GM10847 (cell line): Measurements from ENCODE around the gene C4orf17.

Source experiments
- POLR2A ChIP-seq: IDR thresholded peaks from 2 replicates; pipeline ENCODE4 v1.6.1; 2011; ENCODE audit not compliant: insufficient read length; ENCODE audit errors: extremely low read depth

Gene C4orf17

GRCh38 chr4:99518601-99519295 lies 7.9 kb downstream of the C4orf17 start:
- no peak for TF ChIP-seq POLR2A

DNA sequence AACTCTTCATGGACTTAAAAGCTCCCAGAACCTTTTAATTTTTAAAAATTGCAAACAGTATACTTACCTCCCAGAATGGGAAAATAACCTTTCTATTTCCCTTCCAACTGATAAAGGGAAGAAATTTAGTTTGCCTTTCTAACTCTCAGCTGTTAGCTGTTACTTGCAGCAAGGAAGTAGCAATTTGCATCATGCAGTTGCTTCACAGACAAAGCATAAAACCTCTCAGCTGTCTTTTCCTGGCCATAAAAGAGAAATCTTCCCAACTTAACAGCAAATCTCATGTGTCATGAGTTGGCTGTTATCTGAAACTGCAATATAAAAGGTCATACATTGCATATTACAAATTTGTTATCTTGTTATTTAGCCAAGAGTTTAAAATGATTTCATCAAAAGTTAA lies 18.4 kb downstream of the C4orf17 start:
- no peak for TF ChIP-seq POLR2A

DNA sequence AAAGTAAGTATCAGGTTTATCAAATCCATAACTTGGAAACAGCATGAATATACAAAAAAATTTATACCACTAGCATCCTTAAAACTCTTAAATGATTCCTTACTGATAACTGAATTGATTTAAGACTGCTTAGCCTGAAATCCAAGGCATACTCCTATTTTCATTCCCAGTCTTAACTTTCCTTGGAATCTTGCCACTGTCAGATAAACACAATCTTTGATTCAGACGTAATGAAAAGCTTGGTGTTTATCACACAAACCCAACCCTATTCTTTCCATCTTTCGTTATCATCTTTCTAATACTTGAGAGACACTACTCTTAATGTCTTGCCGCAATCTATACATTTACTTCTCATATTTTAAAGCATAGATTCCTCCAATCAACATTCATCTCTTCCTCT lies 19.1 kb downstream of the C4orf17 start:
- no peak for TF ChIP-seq POLR2A

GRCh38 chr4:99536271-99536670 lies 25.4 kb downstream of the C4orf17 start:
- TF ChIP-seq POLR2A = no peak

- no peak for TF ChIP-seq POLR2A
Measured at GRCh38 chr4:99536848-99537247, 26.0 kb downstream of the C4orf17 start.

DNA sequence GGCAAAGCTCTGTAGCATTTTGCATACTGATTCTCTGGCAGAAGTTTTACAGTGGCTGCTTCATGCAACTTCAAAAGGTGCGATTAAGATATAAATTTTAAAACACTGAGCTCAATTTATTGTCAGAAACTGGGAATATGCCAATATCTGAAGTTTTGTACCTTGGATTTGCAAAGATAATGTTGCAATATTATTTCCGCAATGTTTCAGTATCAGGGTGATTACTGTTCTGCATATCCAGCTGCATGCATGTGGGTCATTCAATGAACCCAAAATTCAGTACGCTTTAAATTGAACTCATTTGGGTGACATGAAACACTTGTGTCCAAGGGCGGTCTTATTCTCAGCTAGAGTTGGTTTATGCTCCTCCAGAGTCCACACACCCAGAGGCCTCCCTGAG lies 26.9 kb downstream of the C4orf17 start:
- TF ChIP-seq POLR2A = no peak

DNA sequence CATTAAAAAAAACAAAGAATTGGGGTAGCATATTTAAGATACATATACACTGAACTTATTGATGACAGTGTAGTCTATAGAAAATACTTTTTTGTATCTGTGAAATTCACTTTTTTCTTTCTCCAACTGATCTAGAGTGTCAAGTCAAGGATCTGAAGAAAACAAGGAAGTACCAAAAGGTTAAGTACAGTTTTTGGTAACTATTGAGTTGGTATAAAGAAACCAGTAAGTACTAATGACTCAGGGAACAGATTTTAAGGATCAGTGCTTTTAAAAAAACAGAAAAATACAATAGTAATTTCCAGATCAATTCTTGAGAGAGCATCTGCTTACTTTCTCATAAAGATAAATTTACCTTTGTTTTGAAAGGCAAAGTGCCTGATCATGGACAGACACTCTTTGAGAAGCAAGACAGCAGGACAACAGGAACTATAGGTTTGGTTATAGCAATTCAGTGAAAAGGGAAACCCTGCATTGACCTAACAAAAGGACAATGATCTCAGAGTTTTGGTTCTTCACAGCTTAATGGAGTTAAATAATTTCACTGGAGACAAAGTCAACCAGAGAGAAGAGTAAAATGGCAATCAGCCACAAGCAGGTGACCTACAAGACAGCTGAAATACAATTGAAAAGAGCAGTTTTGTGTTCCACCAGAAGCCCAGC lies 29.6 kb downstream of the C4orf17 start:
- TF ChIP-seq POLR2A = no peak

DNA sequence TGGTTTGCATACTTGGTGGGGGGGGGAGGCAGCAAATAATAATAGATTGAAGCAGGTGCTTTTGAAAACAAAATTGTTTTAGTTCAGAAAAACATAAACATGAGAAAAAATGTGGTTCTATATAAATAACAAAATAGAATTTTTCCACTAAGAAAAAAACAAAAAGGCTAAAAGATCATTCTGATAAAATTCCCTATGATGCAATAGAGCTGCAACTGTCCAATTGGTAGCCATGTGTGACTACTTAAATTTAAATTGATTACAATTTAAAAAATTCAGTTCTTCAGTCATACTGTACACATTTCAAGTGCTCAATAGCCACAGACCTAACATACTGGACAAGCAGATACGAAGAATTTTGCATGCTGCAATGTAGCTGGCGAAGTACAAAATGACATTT lies 42.1 kb downstream of the C4orf17 start:
- no peak for TF ChIP-seq POLR2A

DNA sequence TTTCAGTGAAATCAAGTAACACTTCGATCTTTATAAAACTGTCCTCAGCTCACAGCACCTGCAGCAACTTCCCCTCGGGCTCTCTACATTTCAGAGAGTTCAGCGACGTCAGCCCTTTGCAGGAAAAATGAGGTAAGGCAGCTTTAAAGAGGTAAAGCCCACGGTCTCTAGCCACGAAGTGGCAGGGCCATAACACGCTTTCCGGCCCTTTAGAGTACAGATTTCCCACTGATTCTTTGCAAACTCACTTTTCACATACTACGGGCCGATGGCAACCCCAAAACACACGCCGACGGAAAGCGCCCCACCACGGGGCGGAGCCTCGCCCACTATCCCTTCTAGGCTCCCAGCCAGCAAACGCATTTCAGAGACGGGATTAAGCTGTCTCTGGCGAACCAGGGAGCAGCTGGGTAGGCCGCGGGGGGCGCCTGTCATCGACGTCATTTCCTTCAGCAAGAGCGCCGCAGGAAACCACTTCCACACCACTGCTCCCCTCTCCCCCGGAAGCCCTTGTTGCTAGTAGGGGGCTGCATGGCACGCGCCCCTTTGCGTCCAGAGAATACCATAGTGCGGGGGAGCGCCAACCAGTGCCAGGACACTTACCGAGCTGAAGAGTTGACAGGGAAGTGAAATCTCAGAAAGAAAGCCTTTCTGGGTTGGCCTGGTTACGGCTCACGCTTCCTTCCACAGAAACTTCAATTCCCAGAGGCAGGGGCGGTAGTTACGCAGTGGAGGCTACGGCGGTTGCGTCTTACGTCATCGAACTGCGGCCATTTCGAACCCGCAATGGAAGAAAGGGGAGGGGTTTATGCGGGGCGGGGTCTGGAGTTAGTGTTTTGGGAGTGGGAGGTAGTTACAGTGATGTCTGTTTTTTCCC lies 52.7 kb downstream of the C4orf17 start, which contains the start of gene TRMT10A:
TSS of gene TRMT10A (minus strand) at position 730 of the 877 bp plus-strand sequence. CDS start 4,701 bp downstream, outside the sequence.
- TF ChIP-seq POLR2A = peak; percentile 66

GRCh38 chr4:99564921-99565320 lies 54.1 kb downstream of the C4orf17 start:
- TF ChIP-seq POLR2A = no peak

DNA sequence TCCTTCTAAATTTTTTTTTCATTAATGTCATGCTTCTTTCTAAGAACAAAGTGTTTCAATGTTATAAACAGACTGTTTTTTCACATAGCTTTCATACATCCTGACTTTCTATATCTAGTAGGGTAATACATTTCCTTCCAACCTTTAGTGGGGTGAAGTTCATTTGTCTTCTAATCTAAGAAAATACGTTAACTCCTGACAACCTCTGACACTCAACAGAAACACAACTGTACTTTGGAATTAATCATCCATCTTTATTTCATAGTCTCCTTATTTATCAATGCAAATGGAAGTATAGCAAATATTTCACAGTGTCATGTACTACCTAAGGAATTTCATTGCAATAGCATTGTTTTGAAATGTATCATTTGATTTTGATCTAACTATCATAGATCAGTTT lies 61.1 kb downstream of the C4orf17 start:
- no peak for TF ChIP-seq POLR2A

GRCh38 chr4:99572527-99573240 lies 61.9 kb downstream of the C4orf17 start:
- no peak for TF ChIP-seq POLR2A

DNA sequence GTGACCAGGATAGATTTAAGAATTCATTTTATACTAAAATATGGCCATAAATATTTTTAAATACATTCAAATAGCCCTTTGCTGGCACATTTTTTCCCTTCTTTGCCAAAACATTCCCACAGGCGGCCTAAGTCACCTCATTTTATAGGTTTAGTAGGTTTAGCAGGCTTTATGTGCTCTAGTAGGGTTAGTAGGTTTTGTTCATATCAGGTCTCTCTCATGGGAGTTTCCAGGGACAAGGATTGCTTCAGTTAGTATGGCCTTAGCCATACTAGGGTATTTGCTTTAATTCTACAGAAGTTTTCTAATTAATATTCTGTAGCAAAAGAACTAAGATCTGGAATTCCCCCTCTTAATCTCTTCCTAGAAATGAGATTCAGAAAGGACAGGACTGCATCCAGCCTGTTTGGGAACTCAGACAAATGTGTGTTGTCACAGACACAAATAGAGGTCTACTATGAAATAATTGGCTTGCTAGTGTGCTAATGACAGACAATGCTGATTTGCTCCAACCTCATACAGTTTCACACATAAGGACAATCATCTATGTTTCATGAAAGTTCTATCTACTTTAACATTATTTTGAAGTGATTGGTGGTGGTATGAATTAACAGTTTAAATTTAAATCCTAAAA lies 63.0 kb downstream of the C4orf17 start:
- no peak for TF ChIP-seq POLR2A

DNA sequence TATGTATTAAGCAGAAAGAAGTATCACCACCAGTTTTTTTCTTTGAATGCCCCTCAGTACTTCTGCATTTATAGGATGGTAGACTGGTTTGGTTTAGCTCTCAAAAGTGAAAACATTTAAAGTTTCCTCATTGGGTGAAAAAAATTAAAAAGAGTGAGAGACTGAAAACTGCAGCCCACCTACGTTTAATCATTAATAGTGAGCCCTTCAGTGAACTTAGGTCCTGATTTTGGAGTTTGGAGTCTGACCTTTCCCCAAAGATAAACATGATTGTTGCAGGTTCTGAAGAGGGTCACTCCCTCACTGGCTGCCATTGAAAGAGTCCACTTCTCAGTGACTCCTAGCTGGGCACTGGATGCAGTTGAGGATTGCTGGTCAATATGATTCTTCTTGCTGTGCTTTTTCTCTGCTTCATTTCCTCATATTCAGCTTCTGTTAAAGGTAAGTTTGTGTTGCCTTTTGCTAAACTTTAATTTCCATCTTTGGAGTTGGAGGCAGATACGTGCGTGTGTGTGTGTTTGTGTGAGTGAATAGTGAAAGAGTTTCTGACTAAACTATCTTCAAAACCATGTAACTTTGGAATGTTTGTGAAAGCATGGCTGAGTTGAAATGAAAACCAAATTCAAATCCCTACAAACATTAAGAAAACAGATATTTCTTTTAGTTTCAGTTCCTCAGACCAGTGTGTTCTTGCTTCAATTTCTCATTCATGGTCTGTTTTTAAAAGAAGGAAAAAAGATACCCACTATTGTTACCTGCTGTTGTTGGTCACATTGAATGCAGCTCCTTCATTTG lies 63.9 kb downstream of the C4orf17 start, which contains the start of gene MTTP:
TSS of gene MTTP (plus strand) at position 295 of the 795 bp plus-strand sequence. CDS start at position 381, 86 bp downstream.
- TF ChIP-seq POLR2A = no peak

- TF ChIP-seq POLR2A = no peak
Measured at GRCh38 chr4:99578714-99579113, 67.9 kb downstream of the C4orf17 start.
